Measurements from ENCODE around the gene CIAO2B.

GRCh38 chr16:66944054-66944441, 9.8 kb upstream of the CIAO2B start:
- TF ChIP-seq EZH2 (IDR thresholded peaks at IDR 0.05; ENCODE audit: borderline replicate concordance, low read length) (no peak), CTCF (IDR thresholded peaks at IDR 0.05; ENCODE audit: low read length) (no peak)

Measured in OCI-LY1 (cell line).